HepG2 (cell line): ENCODE data around the gene ST3GAL2. TPM values are rescaled to one million over a fixed set of nuclear protein-coding genes. Genes with fewer than 3 reads are reported as not detected.
A peak's percentile ranks its signal among the peaks of the same experiment; 100 is the strongest.

Source experiments
- AFF4 ChIP-seq: sonication (generic); formaldehyde crosslinking; IDR thresholded peaks from 2 replicates; pipeline ENCODE4 v1.4.0; 2020; ENCODE audit warnings: missing genetic modification reagents
- CBX5 ChIP-seq: sonication (generic); formaldehyde crosslinking; IDR thresholded peaks from 2 replicates; pipeline ENCODE4 v1.4.0; 2020; ENCODE audit warnings: missing genetic modification reagents, borderline replicate concordance
- EP300 ChIP-seq, 3 experiments: sonication (generic) in 1 of 3; formaldehyde crosslinking in 1 of 3; IDR thresholded peaks; 2 replicates each; pipeline versions ENCODE4 v1.5.1 to v1.6.1; 2011 to 2020; ENCODE audit warnings: low read depth in 2 of 3, low read length in 2 of 3, borderline replicate concordance in 1 of 3, improper control_type of control experiment in 1 of 3, mild to moderate bottlenecking in 1 of 3, missing genetic modification reagents in 1 of 3, moderate library complexity in 1 of 3
- ETV5 ChIP-seq: IDR thresholded peaks from 2 replicates; pipeline ENCODE4 v1.6.1; 2018; ENCODE audit warnings: missing biosample characterization, missing genetic modification reagents, inconsistent platforms, borderline replicate concordance
- GMEB2 ChIP-seq: IDR thresholded peaks from 2 replicates; pipeline ENCODE4 v1.6.1; 2016; ENCODE audit warnings: missing biosample characterization, missing genetic modification reagents, low read depth
- KDM3A ChIP-seq: IDR thresholded peaks from 2 replicates; pipeline ENCODE4 v1.6.1; 2018; ENCODE audit warnings: low read depth, missing compliant biosample characterization
- MBNL3 ChIP-seq: fragments of 250-450 bp; sonication (Bioruptor Pico); conservative IDR thresholded peaks from 2 replicates; pipeline ENCODE4 v1.8.0; 2022; ENCODE audit warnings: mild to moderate bottlenecking, inconsistent platforms
- MNT ChIP-seq: fragments of 450-650 bp; IDR thresholded peaks from 2 replicates; pipeline ENCODE4 v1.6.1; 2016
- NBN ChIP-seq: fragments of 450-650 bp; conservative IDR thresholded peaks from 2 replicates; pipeline ENCODE4 v1.6.1; 2017
- NR1H2 ChIP-seq: sonication (generic); formaldehyde crosslinking; IDR thresholded peaks from 2 replicates; pipeline ENCODE4 v1.8.1; 2022; ENCODE audit warnings: low read depth, missing genetic modification reagents, borderline replicate concordance
- POGZ ChIP-seq: sonication (generic); formaldehyde crosslinking; IDR thresholded peaks from 2 replicates; pipeline ENCODE4 v1.4.0; 2020; ENCODE audit warnings: mild to moderate bottlenecking, missing genetic modification reagents
- SP1 ChIP-seq, 2 experiments: fragments of 450-650 bp in 1 of 2; sonication (generic) in 1 of 2; formaldehyde crosslinking in 1 of 2; IDR thresholded peaks; 2 replicates each; pipeline versions ENCODE4 v1.4.0 to v1.6.1; 2016 to 2020; ENCODE audit warnings: missing genetic modification reagents in 1 of 2
- UBTF ChIP-seq: sonication (generic); formaldehyde crosslinking; IDR thresholded peaks from 2 replicates; pipeline ENCODE4 v1.4.0; 2020; ENCODE audit warnings: mild to moderate bottlenecking, missing genetic modification reagents
- ZNF10 ChIP-seq: sonication (generic); formaldehyde crosslinking; IDR thresholded peaks from 2 replicates; pipeline ENCODE4 v1.4.0; 2020; ENCODE audit warnings: mild to moderate bottlenecking, low read depth, missing genetic modification reagents, borderline replicate concordance
- ZNF20 ChIP-seq: sonication (generic); formaldehyde crosslinking; IDR thresholded peaks from 2 replicates; pipeline ENCODE4 v1.4.0; 2020; ENCODE audit warnings: mild to moderate bottlenecking, moderate library complexity, missing genetic modification reagents
- ZNF225 ChIP-seq: sonication (generic); formaldehyde crosslinking; IDR thresholded peaks from 2 replicates; pipeline ENCODE4 v1.4.0; 2020; ENCODE audit warnings: mild to moderate bottlenecking, missing genetic modification reagents
- ZNF326 ChIP-seq: sonication (generic); formaldehyde crosslinking; IDR thresholded peaks from 2 replicates; pipeline ENCODE4 v1.4.0; 2020; ENCODE audit warnings: missing genetic modification reagents, borderline replicate concordance
- ZNF484 ChIP-seq: sonication (generic); formaldehyde crosslinking; IDR thresholded peaks from 2 replicates; pipeline ENCODE4 v1.5.1; 2020; ENCODE audit warnings: mild to moderate bottlenecking, low read depth, missing genetic modification reagents, borderline replicate concordance
- ZNF572 ChIP-seq: sonication (generic); formaldehyde crosslinking; IDR thresholded peaks from 2 replicates; pipeline ENCODE4 v1.5.1; 2020; ENCODE audit warnings: mild to moderate bottlenecking, missing genetic modification reagents
- ZSCAN9 ChIP-seq: IDR thresholded peaks from 2 replicates; pipeline ENCODE4 v1.6.1; 2016; ENCODE audit warnings: borderline replicate concordance
- polyA plus RNA-seq, 8 experiments: library from polyadenylated mRNA; depleted of rRNA in 3 of 8; stranded (reverse) in 7 of 8; unstranded in 1 of 8; fragments of >200 nt; fragmentation: Illumina TruSeq in 4 of 8; extraction: Trizol in 4 of 8; gene quantifications; 2 replicates each; pipeline versions ENCODE4 v1.2.1 to v1.2.3, GENCODE V29; 2011 to 2016; ENCODE audit warnings: low read depth in 4 of 8, missing spikeins in 1 of 8, mixed read lengths in 1 of 8; ENCODE audit not compliant: insufficient read depth in 1 of 8
- total RNA-seq, 5 experiments: library from RNA; depleted of rRNA; stranded (reverse); fragments of >200 nt; fragmentation: Illumina TruSeq; extraction: Trizol; gene quantifications; 2 replicates each; pipeline ENCODE4 v1.2.3, GENCODE V29; 2016; ENCODE audit warnings: low read depth in 1 of 5

ST3GAL2 gene
- total and polyA plus RNA-seq, 2 of the 13 experiments (the other 11 are each of a cell fraction or from before 2014, with no cell fraction given) = 16.3 to 24.9 TPM

GRCh38 chr16:70380248-70380918 is 58.5 kb downstream of the ST3GAL2 start (continued):
- no peak for TF ChIP-seq ETV5 (CRISPR knock-in tag)
- 0 out of 2 replicates have a peak, but pooled peaks have one; percentile 19 for TF ChIP-seq ZNF484 (CRISPR knock-in tag)
- no peak for TF ChIP-seq MBNL3 (CRISPR knock-in tag)
- no peak for TF ChIP-seq NR1H2
- TF ChIP-seq MNT = no peak
- peak; percentile 74; the same call in 1 of the 2 replicates for TF ChIP-seq ZNF20 (CRISPR knock-in tag)
- TF ChIP-seq EP300 (IDR thresholded peaks at IDR 0.05; ENCODE audit: low read depth in 2 of 2, low read length in 2 of 2) = no peak
- no peak for TF ChIP-seq EP300 (CRISPR knock-in tag; IDR thresholded peaks at IDR 0.05; ENCODE audit: borderline replicate concordance)
- no peak for TF ChIP-seq CBX5 (CRISPR knock-in tag)
- TF ChIP-seq KDM3A = no peak
- TF ChIP-seq NBN = no peak
- no peak for TF ChIP-seq ZSCAN9 (CRISPR knock-in tag)
- 0 out of 2 replicates have a peak, but pooled peaks have one; percentile 1 for TF ChIP-seq ZNF225 (CRISPR knock-in tag)
- no peak for TF ChIP-seq GMEB2 (CRISPR knock-in tag)
- TF ChIP-seq AFF4 (CRISPR knock-in tag) = no peak
- TF ChIP-seq ZNF326 (CRISPR knock-in tag) = no peak; the same call in 1 of the 2 replicates
- TF ChIP-seq POGZ (CRISPR knock-in tag) = no peak; the same call in 1 of the 2 replicates
- 0 out of 2 replicates have a peak, but pooled peaks have one; percentile 22 for TF ChIP-seq UBTF
- TF ChIP-seq ZNF572 (CRISPR knock-in tag) = no peak
- no peak for TF ChIP-seq SP1 (IDR thresholded peaks at IDR 0.05)
- no peak for TF ChIP-seq SP1 (CRISPR knock-in tag; IDR thresholded peaks at IDR 0.05)
- no peak for TF ChIP-seq ZNF10 (CRISPR knock-in tag)
